GM12873 (cell line): ENCODE results near the gene DENND1A.

Source experiments
- TF ChIP-seq, protein P1 (sequence below): IDR thresholded peaks from 2 replicates; pipeline ENCODE4 v1.5.1; 2012; ENCODE audit warnings: low read depth, mild to moderate bottlenecking, moderate library complexity, low read length, control low read depth; ENCODE audit not compliant: insufficient read depth; ENCODE audit errors: missing control alignments

Gene DENND1A

DNA sequence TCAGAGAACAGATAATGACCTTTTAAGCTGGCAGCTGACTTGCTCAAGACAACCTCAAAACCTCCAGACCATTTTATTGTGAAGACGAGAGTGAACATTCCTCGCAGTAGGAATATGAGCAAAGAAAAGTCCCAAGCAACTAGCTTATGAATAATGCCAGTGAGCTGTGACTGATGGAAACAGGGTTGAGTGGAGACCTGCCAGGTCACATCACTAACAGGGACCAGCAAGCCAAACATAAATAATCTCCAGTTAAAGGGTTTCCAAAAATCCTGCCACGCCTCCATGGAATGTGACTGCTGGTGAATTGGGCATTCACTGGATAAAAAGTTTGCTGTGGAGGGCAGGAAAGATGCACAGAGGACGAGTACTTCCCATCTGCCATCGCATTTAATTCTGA lies 388.5 kb downstream of the DENND1A start:
- TF ChIP-seq, protein P1, sequence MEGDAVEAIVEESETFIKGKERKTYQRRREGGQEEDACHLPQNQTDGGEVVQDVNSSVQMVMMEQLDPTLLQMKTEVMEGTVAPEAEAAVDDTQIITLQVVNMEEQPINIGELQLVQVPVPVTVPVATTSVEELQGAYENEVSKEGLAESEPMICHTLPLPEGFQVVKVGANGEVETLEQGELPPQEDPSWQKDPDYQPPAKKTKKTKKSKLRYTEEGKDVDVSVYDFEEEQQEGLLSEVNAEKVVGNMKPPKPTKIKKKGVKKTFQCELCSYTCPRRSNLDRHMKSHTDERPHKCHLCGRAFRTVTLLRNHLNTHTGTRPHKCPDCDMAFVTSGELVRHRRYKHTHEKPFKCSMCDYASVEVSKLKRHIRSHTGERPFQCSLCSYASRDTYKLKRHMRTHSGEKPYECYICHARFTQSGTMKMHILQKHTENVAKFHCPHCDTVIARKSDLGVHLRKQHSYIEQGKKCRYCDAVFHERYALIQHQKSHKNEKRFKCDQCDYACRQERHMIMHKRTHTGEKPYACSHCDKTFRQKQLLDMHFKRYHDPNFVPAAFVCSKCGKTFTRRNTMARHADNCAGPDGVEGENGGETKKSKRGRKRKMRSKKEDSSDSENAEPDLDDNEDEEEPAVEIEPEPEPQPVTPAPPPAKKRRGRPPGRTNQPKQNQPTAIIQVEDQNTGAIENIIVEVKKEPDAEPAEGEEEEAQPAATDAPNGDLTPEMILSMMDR: no peak

DNA sequence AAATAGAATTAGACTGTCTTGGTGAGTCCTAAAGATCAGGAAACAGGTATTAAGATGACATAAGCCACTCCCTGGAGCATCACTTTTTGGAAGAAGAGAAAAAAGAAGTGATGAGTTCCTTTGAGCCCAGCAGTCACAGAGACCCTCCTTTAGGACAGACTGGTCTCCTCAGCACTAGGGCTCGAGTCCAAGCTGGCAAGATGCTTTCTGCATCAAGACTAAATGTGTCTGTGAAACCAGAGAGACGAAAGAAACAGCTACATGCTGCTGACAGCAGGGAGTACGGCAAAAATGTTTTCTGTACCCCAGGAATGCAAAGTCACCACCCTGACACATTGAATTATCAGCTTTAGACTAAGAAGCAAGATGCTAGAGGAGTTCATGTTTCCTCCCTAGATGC lies 389.5 kb downstream of the DENND1A start:
- TF ChIP-seq, protein P1: no peak

DNA sequence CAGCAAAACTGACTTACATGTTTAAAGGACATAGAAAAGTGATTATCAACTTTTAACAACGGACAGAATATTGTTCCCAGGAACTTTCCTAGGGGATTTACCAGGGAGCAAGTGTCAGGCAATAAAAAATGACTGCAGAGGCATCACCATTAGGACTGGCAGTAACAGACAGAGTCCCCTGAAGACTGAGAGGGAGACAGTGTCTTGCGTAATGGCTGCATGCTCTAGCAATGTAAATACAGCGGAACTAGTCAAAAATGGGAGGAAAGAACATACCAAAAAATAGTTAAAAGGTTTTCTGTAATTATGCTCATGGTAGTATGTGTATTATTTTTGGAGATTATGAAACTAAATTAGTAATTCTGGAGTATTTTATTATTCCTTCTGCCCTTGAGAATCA lies 392.1 kb downstream of the DENND1A start:
- TF ChIP-seq, protein P1: no peak

DNA sequence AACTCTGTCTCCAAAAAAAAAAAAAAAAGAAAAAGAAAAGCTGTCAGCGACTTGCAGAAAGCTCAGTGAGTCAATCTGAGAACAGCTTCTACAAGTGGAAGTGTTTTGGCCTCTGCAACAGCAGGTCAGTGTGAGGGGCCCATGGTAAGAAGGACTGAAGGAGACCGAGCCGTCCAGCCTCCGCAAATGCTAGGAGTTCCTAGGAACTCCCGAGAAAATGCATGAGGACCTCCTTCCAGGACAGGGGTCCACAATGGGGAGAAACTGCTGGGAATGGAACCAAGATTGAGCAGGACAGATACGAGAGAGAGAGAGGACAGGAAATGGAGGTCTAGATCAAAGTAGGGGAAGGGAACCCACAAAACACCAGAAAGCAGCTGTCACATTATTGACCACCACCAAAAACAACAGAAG lies 393.5 kb downstream of the DENND1A start:
- TF ChIP-seq, protein P1: no peak

DNA sequence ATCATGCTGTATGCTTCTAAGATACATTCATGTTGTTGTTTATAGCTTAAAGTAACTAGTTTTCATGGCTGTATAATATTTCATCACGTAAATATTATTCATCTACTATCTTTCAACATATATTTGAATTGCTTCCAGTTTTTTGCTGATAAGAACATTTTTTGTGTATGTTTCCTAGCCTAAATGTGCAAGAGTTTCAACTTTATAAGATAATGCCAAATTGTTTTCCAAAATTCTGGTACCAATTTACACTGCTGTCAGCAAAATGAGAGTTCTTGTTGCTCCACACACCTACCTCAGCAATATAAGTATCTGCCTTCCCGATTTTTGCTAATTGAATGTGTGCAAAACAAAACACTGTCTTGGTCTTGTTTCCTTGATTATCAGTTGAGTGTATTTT lies 395.6 kb downstream of the DENND1A start:
- TF ChIP-seq, protein P1: no peak

DNA sequence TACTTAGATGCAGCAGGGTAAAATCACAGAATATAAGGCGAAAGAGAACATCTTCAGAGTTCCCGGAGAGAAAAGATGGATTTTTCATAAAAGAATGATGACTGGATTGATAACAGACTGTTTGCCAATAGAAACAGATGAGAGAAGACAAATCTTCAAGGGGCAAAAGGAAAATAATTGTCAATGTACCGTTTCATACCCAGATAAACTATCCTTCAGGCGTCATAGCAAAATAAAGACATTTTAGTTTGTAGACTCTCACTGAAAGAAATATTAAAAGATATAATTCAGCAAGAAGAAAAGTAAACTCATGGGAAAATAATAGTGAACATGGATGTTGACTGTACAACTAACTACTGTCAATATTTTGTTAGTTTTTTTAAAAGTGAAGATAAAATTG lies 399.7 kb downstream of the DENND1A start:
- TF ChIP-seq, protein P1: no peak

DNA sequence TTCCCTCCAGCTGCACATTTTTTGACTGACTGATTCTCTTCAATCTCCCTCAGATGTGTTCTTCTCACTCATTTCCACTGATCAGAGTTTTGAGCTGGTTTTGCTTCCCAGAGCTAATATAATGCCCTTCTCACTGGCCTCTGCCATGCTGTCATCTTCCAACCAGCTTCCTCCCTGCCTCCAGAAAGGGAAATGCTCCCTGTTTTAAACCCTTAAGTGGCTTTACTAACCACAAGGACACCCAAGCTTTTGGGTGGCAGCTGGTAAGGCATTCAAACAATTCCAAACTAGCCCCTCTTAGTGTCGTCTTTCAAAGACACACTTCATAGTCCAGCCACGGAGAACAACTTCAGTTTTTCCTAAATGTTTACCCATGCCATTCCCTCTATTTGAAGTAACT lies 401.4 kb downstream of the DENND1A start:
- TF ChIP-seq, protein P1: no peak

DNA sequence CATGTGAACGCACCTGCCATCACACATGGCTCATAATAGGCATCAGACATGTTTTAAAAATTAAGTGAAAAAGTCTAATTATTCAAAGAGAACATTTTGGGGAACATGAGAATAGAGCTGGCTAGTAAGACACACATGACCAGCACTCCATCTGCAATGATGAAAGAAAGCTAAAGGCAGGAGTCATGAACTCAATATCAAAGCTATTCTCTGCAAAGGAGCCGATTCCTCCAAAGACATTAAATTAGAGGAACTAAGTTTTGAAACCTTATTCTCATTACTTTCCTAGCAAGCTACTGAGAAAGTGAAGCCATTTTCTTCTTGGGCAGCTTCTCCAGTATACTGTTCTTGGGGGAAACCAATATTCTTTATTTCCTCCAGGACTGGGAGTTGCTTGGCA lies 401.9 kb downstream of the DENND1A start:
- TF ChIP-seq, protein P1: no peak
